GM18526 (cell line): ENCODE measurements around the gene GLYATL1B.
A peak's percentile ranks its signal among the peaks of the same experiment; 100 is the strongest.
"Not testable (repeated sequence)": the region's sequence is repeated elsewhere in the genome, so short reads cannot be mapped to it uniquely, and the experiment has no call there.

Source experiments
- POLR2A ChIP-seq: IDR thresholded peaks from 3 replicates; pipeline ENCODE4 v1.6.1; 2011; ENCODE audit not compliant: insufficient read length; ENCODE audit errors: extremely low read depth

GLYATL1B gene, protein sequence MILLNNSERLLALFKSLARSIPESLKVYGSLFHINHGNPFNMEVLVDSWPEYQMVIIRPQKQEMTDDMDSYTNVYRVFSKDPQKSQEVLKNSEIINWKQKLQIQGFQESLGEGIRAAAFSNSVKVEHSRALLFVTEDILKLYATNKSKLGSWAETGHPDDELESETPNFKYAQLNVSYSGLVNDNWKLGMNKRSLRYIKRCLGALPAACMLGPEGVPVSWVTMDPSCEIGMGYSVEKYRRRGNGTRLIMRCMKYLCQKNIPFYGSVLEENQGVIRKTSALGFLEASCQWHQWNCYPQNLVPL

DNA sequence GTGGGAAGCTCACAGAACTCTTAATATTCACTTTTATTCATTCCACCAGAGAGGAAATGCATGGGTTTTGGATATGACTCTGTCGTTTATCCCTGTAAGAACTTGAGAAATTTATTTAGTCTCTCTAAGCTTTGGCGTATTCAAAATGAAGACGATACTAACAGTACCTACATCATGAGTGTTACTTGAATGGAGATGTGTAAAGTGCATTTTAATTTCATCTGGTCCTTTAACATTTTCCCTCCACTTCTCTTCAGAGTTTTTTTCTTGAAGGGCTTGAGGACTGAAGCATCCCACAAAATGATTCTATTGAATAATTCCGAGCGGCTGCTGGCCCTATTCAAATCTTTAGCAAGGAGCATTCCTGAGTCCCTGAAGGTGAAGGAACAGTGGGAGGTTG lies at the start of gene GLYATL1B:
Gene GLYATL1B (plus strand): TSS at position 301 of the 400 bp plus-strand sequence. CDS start 0 bp downstream, at position 301.
- not testable (repeated sequence) for TF ChIP-seq POLR2A

DNA sequence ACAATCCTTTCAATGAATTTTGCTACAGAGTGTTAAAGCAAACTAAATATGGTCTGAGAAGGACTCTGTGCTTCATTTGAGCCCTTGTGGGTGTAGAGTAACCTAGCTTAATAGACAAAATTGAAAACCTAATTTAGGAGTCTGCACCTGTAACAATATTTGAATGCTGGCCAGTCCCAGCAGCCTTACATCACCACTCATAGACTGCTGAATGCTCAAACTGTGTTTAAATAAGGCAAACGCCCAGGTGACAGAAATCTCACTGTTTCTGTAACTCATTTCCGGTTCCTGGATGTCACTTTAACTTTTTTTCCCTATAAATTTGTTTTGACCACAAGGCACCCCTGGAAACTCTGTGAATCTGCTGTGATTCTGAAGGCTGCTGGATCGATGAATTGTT lies 45.5 kb upstream of the GLYATL1B start:
- no peak for TF ChIP-seq POLR2A

DNA sequence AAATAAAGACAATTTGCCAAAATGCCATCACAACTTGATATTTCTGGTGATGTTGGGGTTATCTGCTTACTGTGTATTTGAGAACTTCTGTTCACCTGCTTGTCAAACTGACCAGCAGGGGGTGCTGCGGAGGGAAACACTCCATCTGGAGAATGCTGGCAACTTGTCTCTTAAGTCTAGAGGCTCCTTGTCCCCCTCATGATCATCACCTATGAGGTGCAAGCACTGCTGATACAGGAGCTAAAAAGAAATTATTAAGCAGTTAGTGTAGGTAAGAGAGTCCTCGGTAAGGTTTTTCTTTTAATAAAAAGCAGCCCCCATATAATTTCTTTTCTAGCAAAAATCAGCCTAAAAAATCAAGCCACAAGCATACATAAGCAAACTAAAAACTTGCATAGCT lies 32.7 kb upstream of the GLYATL1B start:
- no peak for TF ChIP-seq POLR2A

DNA sequence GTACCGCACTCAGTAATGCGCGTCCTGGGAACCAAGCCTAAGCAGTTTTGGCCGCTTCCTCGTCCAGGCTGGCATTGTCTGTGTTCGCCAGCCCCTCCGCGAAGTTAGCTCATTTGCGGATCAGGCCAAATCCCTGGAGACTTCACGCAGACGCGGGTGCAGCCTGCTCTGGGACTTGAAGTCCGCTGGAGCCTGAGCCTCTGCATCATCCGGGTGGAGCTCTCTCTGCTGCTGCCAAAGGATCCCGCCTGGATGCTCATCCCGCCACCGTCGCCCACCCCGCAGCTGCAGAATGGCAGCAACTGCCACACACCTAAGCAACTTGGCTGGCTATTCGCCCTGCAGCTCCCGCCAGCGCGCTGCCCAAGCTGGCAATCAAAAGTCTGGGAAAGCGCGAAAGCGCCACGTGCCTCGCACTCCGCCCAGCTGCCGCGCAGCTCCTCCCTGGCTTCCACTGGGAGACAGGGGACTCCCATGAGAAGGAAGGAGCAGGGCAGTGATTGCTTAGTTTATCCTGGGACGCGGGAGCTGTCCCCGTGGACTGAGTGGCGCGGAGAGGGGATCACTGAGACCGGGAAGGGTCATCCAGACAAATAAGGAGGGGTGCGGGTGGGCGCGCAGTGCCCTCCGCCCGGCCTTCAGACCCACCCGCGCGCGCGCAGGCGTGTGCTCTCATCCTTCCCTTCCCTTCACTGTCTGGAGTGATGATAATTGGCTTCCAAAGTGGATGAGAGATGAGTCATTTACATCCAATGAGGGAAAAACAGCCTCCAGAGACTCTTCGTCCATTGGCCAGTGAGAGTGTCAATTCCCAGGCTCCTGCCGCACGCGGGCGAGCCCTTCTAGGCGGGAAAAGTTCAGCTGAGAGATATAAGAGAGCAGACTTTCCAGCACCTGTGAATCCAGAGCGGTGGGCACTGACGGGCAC lies 23.2 kb upstream of the GLYATL1B start:
- no peak for TF ChIP-seq POLR2A

DNA sequence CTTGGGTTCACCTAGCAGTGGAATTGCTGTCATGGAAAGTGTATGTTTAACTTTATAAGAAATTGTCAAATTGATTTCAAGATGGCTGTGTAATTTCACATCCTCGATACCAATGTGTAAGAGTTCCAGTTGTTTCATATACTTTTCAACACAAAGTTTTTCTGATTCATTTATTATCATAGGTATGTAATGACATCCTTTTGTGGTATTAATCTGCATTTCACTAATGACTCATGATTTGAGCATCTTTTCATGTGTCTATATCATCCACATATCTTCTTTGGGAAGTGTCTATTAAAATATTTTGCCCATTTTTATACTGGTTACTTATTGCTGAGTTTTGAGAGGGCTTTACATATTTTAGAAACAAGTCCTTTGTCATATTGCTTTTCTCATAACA lies 17.0 kb upstream of the GLYATL1B start:
- no peak for TF ChIP-seq POLR2A

DNA sequence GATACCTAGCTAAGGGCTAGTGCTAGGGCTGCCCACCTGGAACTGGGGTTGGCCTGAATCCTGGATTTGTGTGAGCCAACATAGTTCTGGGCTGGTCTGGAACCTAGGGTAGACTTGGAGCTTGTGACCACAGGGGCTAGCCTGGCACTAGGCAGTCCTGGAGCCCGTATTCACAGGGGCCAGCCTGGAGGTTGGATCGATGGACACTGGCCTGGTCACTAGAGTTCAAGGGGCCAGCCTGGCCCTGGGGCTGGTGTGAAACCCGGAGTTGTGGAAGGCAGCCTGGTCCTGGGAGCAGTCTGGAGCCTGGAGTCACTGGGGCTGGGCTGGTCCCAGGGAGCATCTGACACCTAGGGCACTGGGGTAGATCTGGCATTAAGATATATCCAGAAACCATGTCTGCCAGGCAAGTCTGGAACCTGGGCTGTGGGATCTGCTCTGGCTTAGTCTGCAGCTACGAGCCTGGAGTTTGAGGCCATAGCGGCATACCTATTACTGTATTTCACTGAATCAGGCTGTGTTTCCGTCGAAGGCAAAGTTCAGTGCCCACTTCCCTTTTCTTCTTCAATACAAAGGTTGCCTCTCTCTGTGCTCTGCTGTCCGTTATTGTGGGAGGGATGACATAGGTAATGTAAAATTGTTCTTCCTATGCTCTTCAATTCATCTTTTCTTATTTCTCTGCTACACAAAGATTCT lies 9.1 kb upstream of the GLYATL1B start:
- no peak for TF ChIP-seq POLR2A

DNA sequence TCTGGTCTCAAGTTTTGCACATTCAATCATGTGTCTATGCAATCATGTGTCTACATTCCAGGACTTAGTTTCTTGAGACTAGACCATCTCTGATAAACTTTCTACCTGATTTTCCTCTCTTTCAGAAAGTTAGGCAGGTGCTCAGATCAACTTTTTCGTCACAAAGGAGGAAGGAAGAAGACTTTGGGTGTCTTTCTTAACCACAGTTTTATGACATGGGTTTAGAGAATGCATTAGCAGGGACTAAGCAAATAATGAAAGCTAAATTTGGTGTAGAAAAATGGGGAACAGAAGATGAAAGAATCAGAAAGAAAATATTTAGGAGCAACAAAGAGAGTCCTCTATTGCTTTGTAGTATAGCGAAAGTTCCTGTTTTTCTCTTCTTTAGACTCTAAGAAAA lies 7.7 kb upstream of the GLYATL1B start:
- TF ChIP-seq POLR2A = no peak

DNA sequence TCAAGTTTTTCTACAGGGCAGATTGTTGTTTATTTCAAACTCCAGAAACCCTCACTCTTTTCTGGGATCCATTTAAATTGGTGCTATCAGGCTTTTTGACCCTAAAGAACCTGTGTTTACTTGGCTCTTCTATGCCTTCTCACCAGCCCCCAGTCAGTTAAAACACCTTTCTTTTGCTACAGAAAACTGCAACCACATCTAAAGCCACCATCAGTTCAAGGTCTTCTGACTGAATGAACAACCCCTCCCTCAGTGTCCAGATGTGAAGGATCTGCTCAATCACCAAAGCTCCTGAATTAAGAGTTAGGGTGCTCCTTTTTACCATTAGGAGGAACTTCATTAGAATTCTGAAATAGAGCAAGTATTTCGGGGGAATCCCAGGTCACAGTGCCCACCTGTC lies 7.0 kb upstream of the GLYATL1B start:
- TF ChIP-seq POLR2A = no peak

DNA sequence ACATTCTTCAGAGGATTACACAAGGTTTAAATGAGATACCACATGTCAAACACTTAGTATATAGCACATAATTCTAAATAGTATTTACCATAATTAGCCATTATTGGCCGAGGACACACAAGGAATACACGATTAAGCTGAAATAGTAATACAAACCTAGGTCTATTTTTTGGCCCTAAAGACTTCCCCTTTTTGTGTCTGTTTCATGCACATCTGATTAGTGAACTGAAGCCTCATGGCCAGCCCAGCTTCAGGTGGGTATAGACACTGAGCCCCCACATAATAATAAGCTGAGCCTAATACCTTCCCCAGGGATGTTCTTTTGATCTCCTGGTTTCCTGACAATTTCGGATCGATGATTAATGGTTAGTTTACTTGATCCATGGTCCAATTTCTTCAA lies 2.1 kb downstream of the GLYATL1B start:
- no peak for TF ChIP-seq POLR2A

DNA sequence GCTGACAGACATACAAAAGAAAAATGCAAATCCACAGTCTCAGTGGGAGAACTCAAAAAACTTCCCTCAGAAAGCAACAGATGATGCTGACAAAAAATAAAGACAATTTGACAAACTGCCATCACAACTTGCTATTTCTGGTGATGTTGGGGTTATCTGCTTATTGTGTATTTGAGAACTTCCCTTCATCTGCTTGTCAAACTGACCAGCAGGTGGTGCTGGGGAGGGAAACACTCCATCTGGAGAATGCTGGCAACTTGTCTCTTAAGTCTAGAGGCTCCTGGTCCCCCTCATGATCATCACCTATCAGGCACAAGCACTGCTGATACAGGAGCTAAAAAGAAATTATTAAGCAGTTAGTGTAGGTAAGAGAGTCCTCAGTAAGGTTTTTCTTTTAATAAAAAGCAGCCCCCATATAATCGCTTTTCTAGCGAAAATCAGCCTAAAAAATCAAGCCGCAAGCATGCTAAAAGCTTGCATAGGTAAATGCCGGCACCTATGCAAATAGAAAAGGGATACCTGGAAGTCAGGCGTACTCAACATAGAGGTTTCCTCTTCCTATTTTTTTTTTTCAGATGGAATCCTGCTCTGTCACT lies 11.1 kb downstream of the GLYATL1B start:
- TF ChIP-seq POLR2A = no peak

DNA sequence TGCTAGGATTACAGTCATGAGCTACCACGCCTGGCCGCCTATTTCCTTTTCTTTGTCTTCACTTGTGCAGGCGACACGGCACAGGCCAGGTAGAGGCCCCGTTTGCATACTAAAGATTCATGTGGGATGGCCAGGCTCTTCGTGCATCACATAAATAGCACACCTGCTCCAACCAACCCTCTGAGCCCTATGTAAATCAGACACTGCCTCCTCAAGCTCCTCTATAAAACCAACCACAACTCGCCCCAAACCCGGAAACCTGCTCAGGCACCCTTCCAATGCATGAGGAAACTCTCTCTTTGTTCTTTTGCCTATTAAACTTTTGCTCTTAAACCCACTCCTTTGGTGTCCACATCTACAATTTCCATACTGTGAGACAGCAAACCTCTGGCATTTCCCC lies 11.8 kb downstream of the GLYATL1B start:
- TF ChIP-seq POLR2A = peak; percentile 29

DNA sequence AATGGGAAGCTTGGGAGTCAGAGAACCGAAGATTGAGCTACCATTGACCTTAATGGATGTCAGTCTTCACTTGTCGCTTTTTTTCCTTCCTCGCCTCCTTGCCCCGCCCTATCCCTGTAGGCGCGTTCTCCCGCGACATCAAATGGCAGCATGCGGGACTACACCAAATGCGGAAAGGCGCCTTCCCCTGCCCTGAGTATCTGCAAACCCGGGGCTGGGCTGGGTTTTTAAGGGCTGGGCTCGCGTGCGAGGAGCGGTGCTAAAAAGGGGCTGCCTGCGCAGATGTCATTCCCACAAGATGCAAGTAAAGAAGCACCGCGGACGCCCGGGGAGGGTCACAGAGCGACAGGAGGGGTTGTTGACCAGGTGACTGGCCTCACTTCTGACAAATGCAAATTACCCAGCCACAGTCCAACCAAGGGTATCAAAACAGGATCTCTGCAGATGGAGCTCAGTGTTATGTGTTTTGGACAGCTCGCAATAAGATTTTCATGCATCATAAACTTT lies 16.2 kb downstream of the GLYATL1B start:
- TF ChIP-seq POLR2A = no peak

DNA sequence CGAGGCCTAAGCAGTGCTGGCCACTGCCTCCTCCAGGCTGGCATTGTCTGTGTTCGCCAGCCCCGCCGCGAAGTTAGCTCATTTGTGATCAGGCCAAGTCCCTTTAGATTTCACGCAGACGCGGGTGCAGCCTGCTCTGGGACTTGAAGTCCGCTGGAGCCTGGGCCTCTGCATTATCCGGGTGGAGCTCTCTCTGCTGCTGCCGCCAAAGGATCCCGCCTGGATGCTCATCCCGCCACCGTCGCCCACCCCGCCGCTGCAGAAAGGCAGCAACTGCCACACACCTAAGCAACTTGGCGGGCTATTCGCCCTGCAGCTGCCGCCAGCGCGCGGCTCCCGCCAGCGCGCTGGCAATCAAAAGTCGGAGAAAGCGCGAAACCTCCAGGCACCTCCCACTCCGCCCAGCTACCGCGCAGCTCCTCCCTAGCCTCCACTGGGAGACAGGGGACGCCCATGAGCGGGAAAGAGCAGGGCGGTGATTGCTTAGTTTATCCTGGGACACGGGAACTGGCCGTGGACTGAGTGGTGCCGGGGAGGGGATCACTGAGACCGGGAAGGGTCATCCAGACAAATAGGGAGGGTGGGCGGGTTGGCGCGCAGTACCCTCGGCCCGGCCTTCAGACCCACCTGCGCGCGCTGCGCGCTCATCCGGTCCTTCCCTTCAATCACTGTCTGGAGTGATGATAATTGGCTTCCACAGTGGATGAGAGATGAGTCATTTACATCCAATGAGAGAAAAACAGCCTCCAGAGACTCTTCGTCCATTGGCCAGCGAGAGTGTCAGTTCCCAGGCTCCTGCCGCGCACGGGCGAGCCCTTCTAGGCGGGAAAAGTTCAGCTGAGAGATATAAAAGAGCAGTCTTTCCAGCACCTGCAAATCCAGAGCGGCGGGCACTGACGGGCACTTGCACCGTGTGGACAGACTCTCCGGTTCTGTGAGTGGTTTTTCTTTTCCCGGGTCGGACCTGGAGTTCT lies 20.5 kb downstream of the GLYATL1B start, which contains the start of gene FAM111B:
Gene FAM111B (plus strand): TSS at position 875 of the 974 bp plus-strand sequence. CDS start 2,389 bp downstream, outside the sequence.
- peak; percentile 78 for TF ChIP-seq POLR2A

DNA sequence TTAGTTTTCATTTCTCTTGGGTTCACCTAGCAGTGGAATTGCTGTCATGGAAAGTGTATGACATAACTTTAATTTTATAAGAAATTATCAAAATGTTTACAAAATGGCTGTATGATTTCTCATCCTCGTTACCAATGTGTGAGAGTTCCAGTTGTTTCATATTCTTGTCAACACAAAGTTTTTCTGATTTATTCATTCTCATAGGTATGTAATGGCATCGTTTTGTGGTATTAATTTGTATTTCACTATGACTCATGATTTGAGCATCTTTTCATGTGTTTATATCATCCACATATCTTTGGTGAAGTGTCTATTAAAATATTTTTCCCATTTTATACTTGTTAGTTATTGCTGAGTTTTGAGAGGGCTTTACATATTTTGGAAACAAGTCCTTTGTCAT lies 26.4 kb downstream of the GLYATL1B start:
- TF ChIP-seq POLR2A = no peak

DNA sequence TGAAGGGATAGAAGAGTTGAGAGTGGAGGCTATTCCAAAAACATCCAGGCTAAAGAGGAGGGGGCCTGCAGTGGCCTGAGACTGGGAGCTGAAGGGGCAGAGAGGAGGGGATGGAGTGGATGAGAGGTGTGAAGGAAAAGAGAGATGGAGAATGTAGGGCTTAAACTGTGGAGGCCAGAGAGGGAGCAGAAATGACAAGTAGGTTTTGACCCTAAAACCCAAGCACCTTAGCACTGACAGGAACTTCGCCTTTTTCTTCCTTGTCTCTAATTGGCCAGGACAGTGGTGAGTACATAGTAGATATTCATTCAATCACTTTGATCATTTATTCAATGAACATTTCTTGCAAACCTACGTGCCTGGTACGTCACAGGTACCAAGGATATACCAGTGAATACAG lies 28.2 kb downstream of the GLYATL1B start:
- TF ChIP-seq POLR2A = no peak
